Lung (tissue), 12 donors: ENCODE results near the gene WNT8A. TPM values are rescaled to one million over a fixed set of nuclear protein-coding genes. Genes with fewer than 3 reads are reported as not detected.

ENCODE experiments used
- ATAC-seq: fragments of 200-7000 bp; cut with Tn5 transposase; one replicate; pipeline ENCODE4 v1.9.1; 2020; ENCODE audit warnings: moderate number of reproducible peaks; ENCODE audit not compliant: insufficient read depth, low FRiP score
- DNase-seq, 3 donors: peaks; one replicate each; pipeline ENCODE4 v3.0.0-alpha.2; 2013 to 2017
- H3K27ac ChIP-seq, 2 donors: one replicate each; pipeline ENCODE4 v1.5.1; 2013; ENCODE audit warnings: mild to moderate bottlenecking in 2 of 2, moderate library complexity in 2 of 2, control low read depth in 1 of 2, inconsistent platforms in 1 of 2, low read depth in 1 of 2, low read length in 1 of 2
- H3K27me3 ChIP-seq, 3 donors: one replicate each; pipeline ENCODE4 v1.5.1; 2013; ENCODE audit warnings: low read length in 2 of 3; ENCODE audit not compliant: control insufficient read depth in 3 of 3, insufficient read depth in 3 of 3
- H3K36me3 ChIP-seq, 4 donors: one replicate each; pipeline ENCODE4 v1.5.1; 2013; ENCODE audit warnings: low read length in 4 of 4, mild to moderate bottlenecking in 1 of 4, moderate library complexity in 1 of 4; ENCODE audit not compliant: control insufficient read depth in 4 of 4, insufficient read depth in 4 of 4
- H3K4me1 ChIP-seq, 5 donors: one replicate each; pipeline ENCODE4 v1.5.1; 2013; ENCODE audit warnings: low read length in 5 of 5, mild to moderate bottlenecking in 2 of 5, moderate library complexity in 1 of 5; ENCODE audit not compliant: control insufficient read depth in 5 of 5, insufficient read depth in 5 of 5
- H3K4me3 ChIP-seq: one replicate; pipeline ENCODE4 v1.5.1; 2013; ENCODE audit warnings: mild to moderate bottlenecking, control low read depth, moderate library complexity
- H3K9ac ChIP-seq, 2 donors: one replicate each; pipeline ENCODE4 v1.5.1; 2013; ENCODE audit warnings: low read length in 2 of 2, control low read depth in 1 of 2; ENCODE audit not compliant: insufficient read depth in 1 of 2
- H3K9me3 ChIP-seq, 4 donors: one replicate each; pipeline ENCODE4 v1.5.1; 2013; ENCODE audit warnings: low read length in 3 of 4, mild to moderate bottlenecking in 1 of 4, moderate library complexity in 1 of 4; ENCODE audit not compliant: control insufficient read depth in 4 of 4, insufficient read depth in 3 of 4
- CTCF ChIP-seq: IDR thresholded peaks from 2 replicates; pipeline ENCODE4 v1.5.1; 2012; ENCODE audit warnings: mild to moderate bottlenecking; ENCODE audit errors: control extremely low read depth, extremely low read depth
- whole genome bisulfite sequencing, 2 donors: extraction: QIAGEN DNeasy Blood & Tissue Kit; methylation state at CpG; one replicate each; pipeline ENCODE4 v1.1.7; 2013; 5-methylcytosine and 5-hydroxymethylcytosine counted together
- polyA plus RNA-seq, 2 donors: library from polyadenylated mRNA; stranded (reverse); fragments of 200-250 nt; gene quantifications; one replicate each; pipeline ENCODE4 v1.2.1, GENCODE V29; 2013
- total RNA-seq, 2 donors: library from RNA; depleted of rRNA in 1 of 2; stranded (reverse); fragments of >200 nt in 1 of 2; gene quantifications; one replicate each; pipeline ENCODE4 v1.2.1, GENCODE V29; 2014 to 2021
- donor health status: control.
- donor health status: control.
- donor health status: Bipolar disorder and iron deficiency.
- donor health status: healthy.
- donor health status: DM: yes; HTN: yes; CAD: no.

The WNT8A gene
- total and polyA plus RNA-seq, 4 donors, result not detected

- DNase-seq (no peak), ATAC-seq (no peak)
- no peaks in the 10 kb centered on the region for H3K27me3 ChIP-seq
- TF ChIP-seq CTCF, result no peak
- no peak overlapping the region for H3K9ac ChIP-seq
- H3K4me3 ChIP-seq, result no peak overlapping the region
- WGBS, 2 donors, result 74 to 79% methylated on average over 3 of the region's 3 CpGs
- H3K4me1 ChIP-seq, result no peaks in the 10 kb centered on the region
- no peaks in the 10 kb centered on the region for H3K36me3 ChIP-seq
- H3K9me3 ChIP-seq, result no peaks in the 10 kb centered on the region
- H3K27ac ChIP-seq, result no peak overlapping the region
Measured at GRCh38 chr5:138053554-138053953, 30.3 kb upstream of the WNT8A start.

GRCh38 chr5:138054206-138054605 lies 29.6 kb upstream of the WNT8A start:
- no peak for TF ChIP-seq CTCF
- no peak for DNase-seq
- WGBS, 2 donors, result 36 to 52% methylated on average over 3 of the region's 3 CpGs

GRCh38 chr5:138054847-138055558 lies 28.8 kb upstream of the WNT8A start:
- Histone ChIP-seq H3K4me1 (no peaks in the 10 kb centered on the region), H3K4me3 (no peak overlapping the region), H3K36me3 (no peaks in the 10 kb centered on the region), H3K27me3 (no peaks in the 10 kb centered on the region), H3K9me3 (no peaks in the 10 kb centered on the region), H3K27ac (no peak overlapping the region), H3K9ac (no peak overlapping the region)
- WGBS, 2 donors, result 37 to 45% methylated on average over 13 of the region's 13 CpGs
- TF ChIP-seq CTCF, result no peak
- ATAC-seq, result no peak
- peak in 2 of 3 donors; percentile 15 to 21 for DNase-seq

More at GRCh38 chr5:138054206-138054605, 29.6 kb upstream of the WNT8A start:
- H3K36me3 ChIP-seq, result no peaks in the 10 kb centered on the region
- no peaks in the 10 kb centered on the region for H3K4me1 ChIP-seq
- H3K27ac ChIP-seq, result no peak overlapping the region
- no peak overlapping the region for H3K4me3 ChIP-seq
- ATAC-seq, result no peak
- no peak overlapping the region for H3K9ac ChIP-seq
- H3K9me3 ChIP-seq, result no peaks in the 10 kb centered on the region
- H3K27me3 ChIP-seq, result no peaks in the 10 kb centered on the region

- DNase-seq (no peak), ATAC-seq (no peak)
- H3K9ac ChIP-seq, result no peak overlapping the region
- no peaks in the 10 kb centered on the region for H3K36me3 ChIP-seq
- no peaks in the 10 kb centered on the region for H3K9me3 ChIP-seq
- H3K27me3 ChIP-seq, result no peaks in the 10 kb centered on the region
- no peak for TF ChIP-seq CTCF
- no peak overlapping the region for H3K4me3 ChIP-seq
- no peak overlapping the region for H3K27ac ChIP-seq
- H3K4me1 ChIP-seq, result no peaks in the 10 kb centered on the region
Measured at GRCh38 chr5:138064526-138064925, 19.3 kb upstream of the WNT8A start.
